ENCODE results near the gene IL17RD. TPM values are rescaled to one million over a fixed set of nuclear protein-coding genes. Genes with fewer than 3 reads are reported as not detected.

IL17RD gene
- polyA plus RNA-seq, 1 experiment: 1.4 TPM

GRCh38 chr3:57141719-57142410 is 23.3 kb downstream of the IL17RD start:
- no peak for DNase-seq (ENCODE audit: low read depth, low spot score)
- peaks cover 20% of the 10 kb centered on the region for H3K27me3 ChIP-seq (ENCODE audit: control insufficient read depth, insufficient read depth, low read length)
- CTCF ChIA-PET: interaction anchor here (0.7 kb wide), 1 partner anchor 29 kb away, joined by 3 read pairs; no protein-coding TSS in a partner anchor
- TF ChIP-seq, protein P1, sequence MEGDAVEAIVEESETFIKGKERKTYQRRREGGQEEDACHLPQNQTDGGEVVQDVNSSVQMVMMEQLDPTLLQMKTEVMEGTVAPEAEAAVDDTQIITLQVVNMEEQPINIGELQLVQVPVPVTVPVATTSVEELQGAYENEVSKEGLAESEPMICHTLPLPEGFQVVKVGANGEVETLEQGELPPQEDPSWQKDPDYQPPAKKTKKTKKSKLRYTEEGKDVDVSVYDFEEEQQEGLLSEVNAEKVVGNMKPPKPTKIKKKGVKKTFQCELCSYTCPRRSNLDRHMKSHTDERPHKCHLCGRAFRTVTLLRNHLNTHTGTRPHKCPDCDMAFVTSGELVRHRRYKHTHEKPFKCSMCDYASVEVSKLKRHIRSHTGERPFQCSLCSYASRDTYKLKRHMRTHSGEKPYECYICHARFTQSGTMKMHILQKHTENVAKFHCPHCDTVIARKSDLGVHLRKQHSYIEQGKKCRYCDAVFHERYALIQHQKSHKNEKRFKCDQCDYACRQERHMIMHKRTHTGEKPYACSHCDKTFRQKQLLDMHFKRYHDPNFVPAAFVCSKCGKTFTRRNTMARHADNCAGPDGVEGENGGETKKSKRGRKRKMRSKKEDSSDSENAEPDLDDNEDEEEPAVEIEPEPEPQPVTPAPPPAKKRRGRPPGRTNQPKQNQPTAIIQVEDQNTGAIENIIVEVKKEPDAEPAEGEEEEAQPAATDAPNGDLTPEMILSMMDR (IDR thresholded peaks at IDR 0.05; ENCODE audit: low read depth, low read length): no peak
- H3K4me3 ChIP-seq (ENCODE audit: low read depth, low read length): no peak overlapping the region
- no peak overlapping the region for H3K27ac ChIP-seq (ENCODE audit: low read depth, low read length)
- POLR2A ChIA-PET: interaction anchor here (0.6 kb wide), 1 partner anchor 71 kb away, joined by 6 read pairs; no protein-coding TSS in a partner anchor
- no peaks in the 10 kb centered on the region for H3K9me3 ChIP-seq (ENCODE audit: control insufficient read depth, insufficient read depth, low read length)

GRCh38 chr3:57140894-57141293 is 24.3 kb downstream of the IL17RD start:
- no peaks in the 10 kb centered on the region for H3K9me3 ChIP-seq (ENCODE audit: control insufficient read depth, insufficient read depth, low read length)
- H3K4me3 ChIP-seq (ENCODE audit: low read depth, low read length): no peak overlapping the region
- H3K27me3 ChIP-seq (ENCODE audit: control insufficient read depth, insufficient read depth, low read length): peaks cover 20% of the 10 kb centered on the region
- DNase-seq (ENCODE audit: low read depth, low spot score): no peak
- no peak overlapping the region for H3K27ac ChIP-seq (ENCODE audit: low read depth, low read length)
- ChIA-PET POLR2A (no interaction called here), CTCF (interaction anchor here (0.7 kb wide), 1 partner anchor 30 kb away, joined by 3 read pairs; no protein-coding TSS in a partner anchor)
- TF ChIP-seq, protein P1 (IDR thresholded peaks at IDR 0.05; ENCODE audit: low read depth, low read length): no peak

DNA sequence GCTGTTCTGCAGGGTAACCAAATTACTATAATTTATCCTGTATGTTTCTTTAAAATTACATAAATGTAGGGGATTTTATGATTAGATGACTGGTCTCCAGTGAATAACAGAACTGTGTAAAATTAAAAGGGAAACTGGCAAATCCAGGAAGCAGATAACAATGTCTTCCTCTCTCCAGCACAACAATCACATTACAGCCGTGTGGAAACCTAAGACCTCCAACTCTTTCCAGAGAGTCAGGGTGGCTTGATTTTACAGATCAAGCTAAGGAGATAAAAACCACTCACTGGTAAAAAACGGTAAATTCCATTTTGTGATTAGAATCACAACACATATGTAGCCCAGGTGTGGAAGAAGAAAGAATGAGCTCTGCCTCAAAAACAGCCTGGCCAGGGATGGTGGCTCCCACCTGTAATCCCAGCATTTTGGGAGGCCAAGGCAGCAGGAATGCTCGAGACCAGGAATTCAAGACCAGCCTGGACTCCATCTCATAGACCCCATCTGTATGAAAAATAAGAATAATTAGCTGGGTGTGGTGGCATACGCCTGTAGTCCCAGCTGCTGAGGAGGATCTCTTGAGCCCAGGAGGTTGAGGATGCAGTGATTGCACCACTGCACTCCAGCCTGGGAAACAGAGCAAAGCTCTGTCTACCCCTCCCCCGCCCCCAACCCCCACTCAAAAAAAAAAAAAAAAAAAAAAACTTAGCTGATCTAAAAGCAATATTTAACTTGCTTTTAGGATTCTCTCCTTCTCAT is 29.0 kb downstream of the IL17RD start:
- ChIA-PET CTCF (interaction anchor here (0.6 to 0.7 kb wide), 3 partner anchors 29 to 101 kb away, joined by 3 to 4 read pairs (median 4); partner anchors contain the start of gene IL17RD), POLR2A (no interaction called here)
- H3K4me3 ChIP-seq (ENCODE audit: low read depth, low read length): no peak overlapping the region
- no peak overlapping the region for H3K27ac ChIP-seq (ENCODE audit: low read depth, low read length)
- H3K27me3 ChIP-seq (ENCODE audit: control insufficient read depth, insufficient read depth, low read length): peaks cover 8% of the 10 kb centered on the region
- TF ChIP-seq, protein P1 (IDR thresholded peaks at IDR 0.05; ENCODE audit: low read depth, low read length): no peak
- no peaks in the 10 kb centered on the region for H3K9me3 ChIP-seq (ENCODE audit: control insufficient read depth, insufficient read depth, low read length)
- DNase-seq (ENCODE audit: low read depth, low spot score): no peak

- TF ChIP-seq, protein P1 (IDR thresholded peaks at IDR 0.05; ENCODE audit: low read depth, low read length): no peak
- H3K9me3 ChIP-seq (ENCODE audit: control insufficient read depth, insufficient read depth, low read length): no peaks in the 10 kb centered on the region
- no peak overlapping the region for H3K4me3 ChIP-seq (ENCODE audit: low read depth, low read length)
- no peak overlapping the region for H3K27ac ChIP-seq (ENCODE audit: low read depth, low read length)
- DNase-seq (ENCODE audit: low read depth, low spot score): no peak
- H3K27me3 ChIP-seq (ENCODE audit: control insufficient read depth, insufficient read depth, low read length): peaks cover 18% of the 10 kb centered on the region
- ChIA-PET CTCF (no interaction called here), POLR2A (no interaction called here)
These were observed 32.0 kb downstream of the IL17RD start for GRCh38 chr3:57133157-57133556.

GRCh38 chr3:57132674-57133073 is 32.5 kb downstream of the IL17RD start:
- H3K9me3 ChIP-seq (ENCODE audit: control insufficient read depth, insufficient read depth, low read length): no peaks in the 10 kb centered on the region
- ChIA-PET POLR2A (no interaction called here), CTCF (interaction anchor here (1.7 kb wide), 1 partner anchor 32 kb away, joined by 3 read pairs; no protein-coding TSS in a partner anchor)
- H3K4me3 ChIP-seq (ENCODE audit: low read depth, low read length): no peak overlapping the region
- peaks cover 21% of the 10 kb centered on the region for H3K27me3 ChIP-seq (ENCODE audit: control insufficient read depth, insufficient read depth, low read length)
- TF ChIP-seq, protein P1 (IDR thresholded peaks at IDR 0.05; ENCODE audit: low read depth, low read length): no peak
- H3K27ac ChIP-seq (ENCODE audit: low read depth, low read length): no peak overlapping the region
- no peak for DNase-seq (ENCODE audit: low read depth, low spot score)

Measured in AG04450 (cell line).